ACC112 (cell line): Measurements from ENCODE around the gene ADD1.
A peak's percentile ranks its signal among the peaks of the same experiment; 100 is the strongest.
"Not testable (repeated sequence)": the region's sequence is repeated elsewhere in the genome, so short reads cannot be mapped to it uniquely, and the experiment has no call there.

Experiments
- H2AFZ ChIP-seq: fragments of 200-600 bp; sonication (generic); one replicate; pipeline ENCODE4 v1.6.0; 2017; ENCODE audit warnings: antibody characterized with exemption, low read length; ENCODE audit not compliant: unreplicated experiment
- H3K27ac ChIP-seq: fragments of 200-600 bp; sonication (generic); 2 replicates; pipeline ENCODE4 v1.5.1; 2014; ENCODE audit warnings: low read depth, mild to moderate bottlenecking, antibody characterized with exemption, low read length, moderate library complexity
- H3K27me3 ChIP-seq: fragments of 200-600 bp; sonication (generic); 2 replicates; pipeline ENCODE4 v1.6.1; 2014; ENCODE audit warnings: mild to moderate bottlenecking, antibody characterized with exemption, low read length, moderate library complexity, mixed read lengths; ENCODE audit not compliant: insufficient read depth
- H3K36me3 ChIP-seq: fragments of 200-600 bp; sonication (generic); 2 replicates; pipeline ENCODE4 v1.6.1; 2016; ENCODE audit warnings: mild to moderate bottlenecking, antibody characterized with exemption, low read length, moderate library complexity, mixed read lengths; ENCODE audit not compliant: insufficient read depth
- H3K4me1 ChIP-seq: fragments of 200-600 bp; sonication (generic); one replicate; pipeline ENCODE4 v1.6.1; 2016; ENCODE audit warnings: low read length, mixed read lengths; ENCODE audit not compliant: insufficient read depth, unreplicated experiment, control insufficient read depth
- H3K4me3 ChIP-seq: fragments of 200-600 bp; sonication (generic); 2 replicates; pipeline ENCODE4 v1.5.1; 2014; ENCODE audit warnings: mild to moderate bottlenecking, low read depth, low read length
- H3K79me2 ChIP-seq: fragments of 200-600 bp; sonication (generic); one replicate; pipeline ENCODE4 v1.6.0; 2016; ENCODE audit warnings: low read length; ENCODE audit not compliant: control insufficient read depth, unreplicated experiment, insufficient read depth

ADD1 gene

GRCh38 chr4:2936773-2937145 lies 93.1 kb downstream of the ADD1 start:
- Histone ChIP-seq H2AFZ (no peak overlapping the region), H3K36me3 (peaks cover 31% of the 10 kb centered on the region; the same call in 1 of the 2 replicates), H3K4me1 (peaks cover 34% of the 10 kb centered on the region), H3K4me3 (peak overlapping the region; percentile 94; the same call in 1 of the 2 replicates), H3K27me3 (no peaks in the 10 kb centered on the region), H3K79me2 (peaks cover 28% of the 10 kb centered on the region), H3K27ac (peak overlapping the region; percentile 63)

- H3K27me3 ChIP-seq = no peaks in the 10 kb centered on the region
- peak overlapping the region; percentile 63 for H3K27ac ChIP-seq
- no peak overlapping the region for H2AFZ ChIP-seq
- H3K4me1 ChIP-seq = peaks cover 34% of the 10 kb centered on the region
- peaks cover 28% of the 10 kb centered on the region for H3K79me2 ChIP-seq
- H3K4me3 ChIP-seq = 0 out of 2 replicates have a peak overlapping the region, but pooled peaks have one; percentile 11
- H3K36me3 ChIP-seq = peaks cover 31% of the 10 kb centered on the region; the same call in 1 of the 2 replicates
These were observed 93.7 kb downstream of the ADD1 start for GRCh38 chr4:2937146-2937857.

GRCh38 chr4:2937986-2938385 lies 94.3 kb downstream of the ADD1 start:
- Histone ChIP-seq H3K4me1 (peaks cover 27% of the 10 kb centered on the region), H3K36me3 (peaks cover 31% of the 10 kb centered on the region; the same call in 1 of the 2 replicates), H3K27me3 (no peaks in the 10 kb centered on the region), H3K27ac (no peak overlapping the region), H2AFZ (no peak overlapping the region), H3K79me2 (peaks cover 25% of the 10 kb centered on the region), H3K4me3 (no peak overlapping the region)

- Histone ChIP-seq H3K79me2 (peaks cover 21% of the 10 kb centered on the region), H3K4me1 (peaks cover 24% of the 10 kb centered on the region), H3K36me3 (peaks cover 31% of the 10 kb centered on the region; the same call in 1 of the 2 replicates)
- not testable (repeated sequence) for H3K27ac ChIP-seq, H3K27me3 ChIP-seq, H2AFZ ChIP-seq, H3K4me3 ChIP-seq
These were observed 94.8 kb downstream of the ADD1 start for GRCh38 chr4:2938411-2938810.

- Histone ChIP-seq H3K4me3 (no peak overlapping the region), H3K27ac (no peak overlapping the region), H3K79me2 (peaks cover 16% of the 10 kb centered on the region), H3K4me1 (peaks cover 22% of the 10 kb centered on the region), H3K27me3 (no peaks in the 10 kb centered on the region), H2AFZ (no peak overlapping the region), H3K36me3 (peaks cover 31% of the 10 kb centered on the region; the same call in 1 of the 2 replicates)
These were observed 95.3 kb downstream of the ADD1 start for GRCh38 chr4:2938906-2939305.

GRCh38 chr4:2939383-2940243 lies 96.0 kb downstream of the ADD1 start:
- Histone ChIP-seq H3K4me3 (no peak overlapping the region), H2AFZ (no peak overlapping the region), H3K27me3 (no peaks in the 10 kb centered on the region), H3K4me1 (peaks cover 22% of the 10 kb centered on the region), H3K79me2 (peaks cover 15% of the 10 kb centered on the region), H3K27ac (no peak overlapping the region), H3K36me3 (peaks cover 31% of the 10 kb centered on the region; the same call in 1 of the 2 replicates)

- Histone ChIP-seq H3K27ac (no peak overlapping the region), H3K79me2 (peaks cover 13% of the 10 kb centered on the region), H3K4me3 (no peak overlapping the region), H3K36me3 (peaks cover 31% of the 10 kb centered on the region; the same call in 1 of the 2 replicates), H3K4me1 (peaks cover 21% of the 10 kb centered on the region), H2AFZ (no peak overlapping the region), H3K27me3 (no peaks in the 10 kb centered on the region)
These were observed 96.9 kb downstream of the ADD1 start for GRCh38 chr4:2940267-2941137.

- no peak overlapping the region for H3K27ac ChIP-seq
- H2AFZ ChIP-seq = no peak overlapping the region
- H3K27me3 ChIP-seq = no peaks in the 10 kb centered on the region
- no peak overlapping the region for H3K4me3 ChIP-seq
- peaks cover 34% of the 10 kb centered on the region; the same call in 1 of the 2 replicates for H3K36me3 ChIP-seq
- peaks cover 12% of the 10 kb centered on the region for H3K4me1 ChIP-seq
- H3K79me2 ChIP-seq = peaks cover 5% of the 10 kb centered on the region
These were observed 97.7 kb downstream of the ADD1 start for GRCh38 chr4:2941138-2942036.

- peaks cover 41% of the 10 kb centered on the region; the same call in 1 of the 2 replicates for H3K36me3 ChIP-seq
- H2AFZ ChIP-seq = no peak overlapping the region
- H3K79me2 ChIP-seq = peaks cover 2% of the 10 kb centered on the region
- peaks cover 7% of the 10 kb centered on the region for H3K4me1 ChIP-seq
- H3K4me3 ChIP-seq = no peak overlapping the region
- no peaks in the 10 kb centered on the region for H3K27me3 ChIP-seq
- H3K27ac ChIP-seq = no peak overlapping the region
These were observed 98.4 kb downstream of the ADD1 start for GRCh38 chr4:2942037-2942531.
